Activated CD8-positive, alpha-beta memory T cell treated with anti-CD3 and anti-CD28 coated beads, Interleukin-2, amount 50 U/mL, for 1 hour (primary cell): ENCODE data around the gene DLG2.

Source experiments
- DNase-seq: peaks from one replicate; pipeline ENCODE4 v3.0.0-alpha.2; 2020; ENCODE audit errors: extremely low read depth

Gene DLG2

DNA sequence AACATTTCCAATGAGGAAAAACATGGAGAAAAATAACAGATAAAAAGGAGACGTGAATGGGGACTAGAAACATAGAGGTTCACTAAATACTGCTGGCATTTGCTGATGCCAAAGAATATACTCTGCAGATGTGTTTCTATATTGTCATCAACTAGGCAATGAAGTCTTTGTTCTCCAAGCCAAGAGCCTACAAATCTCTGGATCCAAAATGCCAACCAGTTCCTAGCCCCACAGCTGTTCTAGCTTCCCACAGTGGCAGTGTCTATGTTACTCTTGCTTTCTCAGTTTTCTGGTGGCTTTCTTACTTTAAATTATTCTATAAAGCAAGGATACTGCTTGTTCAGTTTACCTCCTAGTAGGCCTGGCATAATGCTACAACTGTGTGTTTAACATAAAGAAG is 1363.1 kb downstream of the DLG2 start:
- DNase-seq, result no peak

- no peak for DNase-seq
Observed at GRCh38 chr11:84261707-84262106, 1365.4 kb downstream of the DLG2 start.

DNA sequence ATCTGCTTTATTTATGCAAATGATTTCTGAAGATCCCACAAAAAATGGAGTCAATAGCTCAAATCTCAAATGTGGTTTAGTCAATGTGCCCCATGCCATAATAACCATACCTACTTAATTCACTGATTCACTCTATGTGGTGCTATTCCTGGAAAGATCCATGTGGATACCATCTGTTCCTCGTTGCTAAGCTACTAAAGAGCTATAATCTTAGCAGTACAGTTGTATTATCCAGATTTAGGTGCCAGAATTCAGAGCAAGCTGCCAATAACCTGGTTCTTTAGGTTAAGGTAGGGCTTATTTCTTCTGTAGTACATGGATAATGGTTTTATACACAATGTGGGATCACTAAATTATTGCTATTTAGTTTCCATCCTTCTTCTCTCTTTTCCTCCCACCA is 1366.3 kb downstream of the DLG2 start:
- DNase-seq, result no peak

DNA sequence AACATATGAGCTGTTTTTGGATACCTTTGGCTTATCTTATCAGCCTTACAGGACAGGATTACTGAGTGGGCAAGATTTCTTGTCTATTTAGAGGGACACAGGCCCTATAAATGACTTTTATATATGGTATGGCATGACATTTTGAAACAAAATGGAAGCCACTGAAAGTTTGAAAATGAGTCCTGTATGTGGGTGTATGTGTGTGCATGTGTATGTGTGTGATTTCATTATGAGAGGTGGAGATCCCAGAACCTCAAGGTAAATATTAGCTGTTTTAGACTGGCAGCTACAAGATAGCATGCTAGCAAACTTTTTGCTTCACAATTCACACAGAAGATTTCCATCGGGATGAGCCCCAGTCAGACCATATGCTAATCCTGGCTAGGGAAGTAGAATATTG is 1370.5 kb downstream of the DLG2 start:
- DNase-seq, result no peak

- no peak for DNase-seq
Observed at GRCh38 chr11:84255483-84255882, 1371.7 kb downstream of the DLG2 start.

- DNase-seq, result no peak
Observed at GRCh38 chr11:84250834-84251613, 1376.1 kb downstream of the DLG2 start.

DNA sequence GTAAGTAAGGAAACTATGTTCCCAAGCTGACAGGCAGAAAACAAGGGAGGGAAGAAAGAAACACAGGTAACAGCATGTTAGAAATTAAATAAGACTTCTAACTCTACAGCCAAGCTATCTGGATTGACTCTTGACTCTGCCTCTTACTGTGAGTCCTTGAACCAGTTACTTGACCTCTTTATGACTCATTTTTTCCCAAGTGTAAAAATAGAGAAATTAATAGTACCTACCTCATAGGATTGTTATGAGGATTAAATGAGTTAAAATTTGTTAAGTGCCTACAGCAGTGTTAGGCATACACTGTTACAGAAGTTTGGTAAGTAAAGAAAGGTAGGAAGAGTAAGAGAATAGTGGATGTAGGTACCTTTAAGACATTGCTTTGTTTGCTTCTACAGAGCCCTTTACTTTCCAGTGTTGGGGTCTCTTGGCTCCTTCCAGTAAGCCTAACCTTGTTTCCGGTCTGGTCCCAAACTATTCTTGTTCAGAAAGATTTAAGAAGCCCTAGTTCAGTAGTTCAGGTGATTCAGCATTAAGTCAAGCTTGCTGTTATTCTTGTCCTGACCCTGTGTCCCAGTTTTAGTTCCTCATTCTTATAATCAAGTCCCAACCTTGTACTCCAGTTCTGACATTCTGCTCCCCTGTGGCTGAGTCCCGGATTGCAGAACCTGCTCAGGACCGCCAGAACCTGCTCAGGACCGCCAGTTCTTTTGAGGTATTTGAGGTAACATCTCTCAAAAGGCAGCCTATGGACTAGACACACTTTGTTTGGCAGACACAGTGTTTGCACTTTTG is 1377.6 kb downstream of the DLG2 start:
- no peak for DNase-seq

GRCh38 chr11:84247926-84248325 is 1379.2 kb downstream of the DLG2 start:
- no peak for DNase-seq

DNA sequence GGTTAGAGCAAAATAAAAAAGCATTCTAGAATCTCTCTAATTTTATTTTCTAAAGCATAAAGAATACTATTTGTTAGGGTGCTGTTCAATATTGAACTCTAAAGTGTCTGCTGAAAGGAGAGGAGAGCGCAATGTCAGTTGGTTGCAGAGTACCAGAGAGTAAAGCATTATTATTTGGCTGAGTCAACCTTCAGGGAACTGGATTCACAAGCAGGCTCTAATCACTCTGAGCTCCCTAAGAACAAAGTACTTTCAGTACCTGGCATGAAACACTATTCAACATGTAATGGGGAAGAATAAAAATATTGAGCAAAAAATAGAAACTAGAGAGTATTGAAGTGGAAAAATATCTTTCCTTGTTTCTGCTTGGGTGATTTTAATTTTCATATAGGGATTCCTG is 1380.0 kb downstream of the DLG2 start:
- DNase-seq, result no peak

DNA sequence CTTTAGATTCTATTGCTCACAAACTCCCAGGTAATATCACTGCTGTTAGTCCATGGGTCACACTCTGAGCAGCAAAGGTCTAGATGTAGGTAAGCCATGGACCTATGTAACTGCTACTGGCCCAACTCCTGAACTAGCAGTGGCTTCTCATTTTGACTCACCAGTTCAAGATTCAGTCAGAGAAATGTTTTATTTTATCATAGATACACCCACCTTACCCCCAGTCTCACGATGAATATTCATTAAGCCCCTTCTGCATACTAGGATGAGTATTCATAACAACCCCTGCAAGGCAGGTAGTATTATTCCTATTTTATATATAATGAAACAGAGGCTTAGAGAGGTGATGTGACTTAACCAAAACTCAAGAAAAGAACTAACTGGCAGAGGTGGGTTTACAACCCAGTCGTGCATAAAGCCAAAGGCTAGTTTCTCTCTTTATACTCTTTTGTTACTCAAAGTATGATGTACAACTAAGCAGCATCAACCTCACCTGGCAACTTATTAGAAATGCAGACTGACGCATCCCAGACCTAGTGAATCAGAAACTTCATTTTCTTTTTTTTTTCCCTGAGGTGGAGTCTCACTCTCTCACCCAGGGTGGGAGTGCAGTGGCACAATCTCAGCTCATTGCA is 1383.4 kb downstream of the DLG2 start:
- no peak for DNase-seq

- DNase-seq, result no peak
Observed at GRCh38 chr11:84241343-84242131, 1385.6 kb downstream of the DLG2 start.

DNA sequence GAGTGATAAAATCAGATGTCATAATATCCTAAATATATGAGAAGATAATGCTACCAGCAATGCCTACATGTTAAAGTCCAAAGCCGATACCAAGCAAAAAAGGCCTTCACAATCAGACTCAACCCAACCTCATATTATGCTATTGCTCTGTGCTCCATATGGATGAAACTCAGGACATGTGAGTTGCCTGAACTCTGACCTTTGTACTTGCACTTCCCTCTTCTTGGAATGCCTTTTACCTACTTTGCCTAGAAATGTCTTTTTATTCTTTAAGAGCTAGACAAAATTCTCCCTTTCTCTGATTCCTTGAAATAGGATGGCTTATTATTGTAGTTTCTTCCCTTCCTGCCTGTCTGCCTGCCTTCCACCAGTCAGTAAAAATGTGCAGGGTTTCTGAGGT is 1386.3 kb downstream of the DLG2 start:
- DNase-seq, result no peak

DNA sequence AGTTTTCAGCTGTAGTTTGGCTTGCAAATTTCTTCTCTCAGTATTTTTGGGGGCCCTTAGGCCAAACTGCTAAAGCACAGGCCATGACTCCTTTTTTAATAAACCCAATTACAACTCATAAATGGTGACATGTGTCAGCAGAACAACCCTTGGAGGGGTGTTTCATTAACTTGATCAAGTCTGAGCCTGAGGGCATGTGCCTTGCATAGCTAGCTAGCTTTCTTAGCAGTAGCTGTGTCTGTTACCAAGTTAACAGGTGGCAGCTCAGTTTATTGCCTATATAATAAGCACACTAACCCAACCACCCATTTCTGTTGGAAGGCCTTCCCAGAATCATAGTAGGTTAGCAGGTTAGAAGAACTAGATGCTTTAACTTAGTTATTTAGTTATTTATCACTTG is 1390.7 kb downstream of the DLG2 start:
- no peak for DNase-seq

DNA sequence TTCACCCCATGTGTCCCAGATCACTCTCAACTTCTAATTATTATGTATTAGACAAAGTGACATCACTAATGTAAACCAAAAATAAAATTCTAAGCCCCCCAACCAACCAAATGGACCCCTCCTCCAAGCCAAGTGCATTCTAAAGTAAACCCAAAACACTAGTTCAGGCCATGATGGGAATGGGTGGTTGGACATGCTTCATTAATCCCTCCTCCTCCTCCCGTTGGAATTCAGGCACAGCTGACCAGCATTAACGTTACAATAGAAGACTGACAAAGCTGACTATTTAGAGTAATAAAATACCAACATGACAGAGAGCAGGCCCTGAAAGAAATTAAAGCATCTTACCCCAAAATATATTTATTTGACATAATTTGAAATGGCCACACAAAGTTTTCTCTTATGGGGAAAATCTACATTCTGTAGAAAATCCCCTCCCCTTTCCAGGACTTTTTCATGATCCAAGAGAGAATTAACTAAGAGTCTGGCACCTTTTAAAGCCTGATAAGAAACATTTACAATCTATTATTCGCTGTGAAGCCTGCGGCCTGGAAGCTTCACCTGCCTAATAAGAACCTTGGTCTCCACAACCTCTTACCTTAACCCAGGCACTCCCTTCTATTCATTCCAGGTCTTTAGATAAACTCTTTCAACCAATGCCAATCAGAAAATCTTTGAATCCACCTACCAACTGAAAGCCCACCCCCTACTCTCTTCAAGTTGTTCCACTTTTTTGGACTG is 1392.5 kb downstream of the DLG2 start:
- no peak for DNase-seq

- no peak for DNase-seq
Observed at GRCh38 chr11:84234011-84234410, 1393.1 kb downstream of the DLG2 start.

- DNase-seq, result no peak
Observed at GRCh38 chr11:84232511-84232910, 1394.6 kb downstream of the DLG2 start.

GRCh38 chr11:84230402-84230801 is 1396.7 kb downstream of the DLG2 start:
- no peak for DNase-seq

DNA sequence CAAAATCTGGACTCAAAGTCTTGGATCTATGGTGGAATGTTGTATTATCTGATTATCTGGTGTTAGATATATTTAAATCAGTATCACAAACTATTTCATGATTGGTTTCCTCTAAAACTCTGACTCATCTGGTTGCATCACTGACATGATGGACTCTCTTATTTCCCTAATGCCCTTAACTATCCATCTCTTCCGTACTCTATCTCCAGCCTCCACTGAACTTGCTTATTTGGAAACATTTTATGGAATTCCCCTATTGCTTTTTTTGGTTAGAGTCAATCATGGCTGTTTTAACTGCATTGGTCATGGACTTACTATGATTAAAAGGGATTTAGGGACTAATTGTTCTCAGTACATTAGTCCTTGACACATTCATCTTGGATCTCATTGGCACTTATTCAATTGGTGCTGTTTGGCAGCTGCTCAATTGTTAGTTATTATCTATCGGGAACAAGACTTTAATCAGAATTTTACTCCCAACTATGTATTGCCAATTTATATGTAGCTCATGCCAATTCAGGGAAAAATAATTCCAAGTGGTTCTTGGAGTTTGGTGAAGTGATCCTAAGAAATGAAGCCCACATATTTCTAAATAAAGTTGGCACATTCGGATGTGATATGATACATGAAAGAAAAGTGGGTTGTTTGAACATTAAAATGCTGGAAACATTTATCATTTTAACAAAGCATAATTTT is 1399.0 kb downstream of the DLG2 start:
- no peak for DNase-seq

DNA sequence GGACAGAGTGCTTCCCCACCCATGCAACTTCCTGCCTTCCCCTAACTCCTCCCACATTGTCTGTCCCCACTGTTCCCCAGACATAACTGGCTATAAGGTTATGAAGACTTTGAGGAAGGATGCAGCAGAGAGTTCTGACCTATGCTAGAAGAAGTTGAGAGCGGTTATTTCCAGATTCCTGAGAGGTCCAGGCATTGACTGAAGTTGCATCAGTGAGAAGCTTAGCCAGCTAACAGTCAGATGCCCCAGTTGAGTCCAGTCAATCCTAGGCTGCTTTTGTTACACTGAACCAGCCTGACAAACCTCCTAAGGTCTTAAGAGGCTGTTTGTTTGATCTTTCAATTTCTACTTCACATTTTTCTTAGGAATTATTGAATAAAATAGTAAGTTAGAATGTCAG is 1403.1 kb downstream of the DLG2 start:
- no peak for DNase-seq

DNA sequence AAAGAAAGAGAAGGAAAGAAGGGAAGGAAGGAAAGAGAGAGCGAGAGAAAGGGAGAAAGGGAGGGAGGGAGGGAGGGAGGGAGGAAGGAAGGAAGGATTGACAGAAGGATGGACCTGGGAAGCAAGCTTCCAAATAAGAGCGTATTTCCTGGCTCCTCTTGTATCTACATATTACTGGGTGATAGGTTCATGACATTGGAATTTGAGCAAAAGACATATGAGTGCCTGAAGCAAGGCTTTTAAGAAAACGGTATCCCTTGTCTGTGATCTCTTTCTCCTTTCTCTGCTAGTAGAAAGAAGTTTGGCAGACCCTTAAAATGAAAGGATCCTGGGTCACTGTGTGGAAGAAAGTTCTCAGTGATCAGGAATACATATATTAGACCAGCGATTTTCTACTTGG is 1408.8 kb downstream of the DLG2 start:
- DNase-seq, result no peak

DNA sequence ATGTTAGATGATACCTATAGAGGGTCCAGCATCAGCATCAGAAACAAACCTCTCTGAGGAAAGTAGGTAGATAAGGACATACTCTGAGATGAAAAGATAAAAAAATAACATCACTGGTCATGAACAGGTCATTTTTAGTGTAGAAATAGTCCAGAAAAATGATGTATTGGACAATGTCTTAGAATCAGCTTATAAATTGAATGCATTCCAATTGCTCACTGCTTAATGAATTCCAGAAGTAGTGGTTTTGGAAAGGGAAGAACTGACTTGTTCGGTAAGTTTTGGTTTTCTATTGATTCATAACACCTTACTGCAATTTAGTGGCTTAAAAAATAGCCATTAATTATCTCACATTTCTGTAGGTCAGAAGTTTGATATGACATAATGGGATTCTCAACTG is 1411.5 kb downstream of the DLG2 start:
- DNase-seq, result no peak
